ENCODE data around the gene METRN.

DNA sequence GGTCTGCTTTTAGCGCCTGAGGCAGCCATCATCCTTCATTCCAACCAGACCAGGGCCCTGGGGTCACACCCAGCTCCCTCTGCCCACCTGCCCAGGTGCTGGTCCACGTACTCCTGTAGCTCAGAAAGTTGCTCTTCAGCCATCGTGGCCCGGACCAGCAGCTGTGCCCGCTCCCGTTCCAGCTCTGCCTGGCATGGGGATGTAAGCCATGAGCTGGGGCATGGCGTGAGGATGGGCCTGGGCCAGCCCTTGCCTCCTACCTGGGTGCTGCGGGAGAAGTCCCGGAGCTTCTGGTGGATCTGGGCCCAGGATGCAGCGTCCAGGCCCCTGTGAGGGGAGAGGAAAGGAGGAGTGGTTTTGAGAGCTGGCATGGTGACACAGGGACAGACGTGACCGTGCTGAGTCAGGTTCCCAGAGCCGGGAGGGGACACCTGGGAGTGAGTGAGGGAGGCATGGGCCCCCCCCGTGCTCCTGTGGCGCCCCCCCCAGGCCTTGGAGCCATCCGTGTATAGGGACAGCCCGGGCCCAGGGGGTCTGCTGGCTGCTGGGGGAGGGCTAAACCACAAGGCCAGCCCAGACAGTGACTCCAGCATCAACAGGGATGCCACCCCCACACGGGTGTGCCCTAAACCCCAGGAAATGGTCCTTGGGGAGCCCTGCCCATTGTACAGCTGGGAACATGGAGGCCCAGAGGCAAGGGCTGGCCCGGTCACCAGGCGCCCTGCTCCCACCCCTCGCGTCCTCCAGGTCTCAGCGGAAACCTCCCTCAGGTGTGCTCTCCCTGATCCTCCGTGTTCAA, 8.1 kb downstream of the METRN start:
- TF ChIP-seq, protein P1, sequence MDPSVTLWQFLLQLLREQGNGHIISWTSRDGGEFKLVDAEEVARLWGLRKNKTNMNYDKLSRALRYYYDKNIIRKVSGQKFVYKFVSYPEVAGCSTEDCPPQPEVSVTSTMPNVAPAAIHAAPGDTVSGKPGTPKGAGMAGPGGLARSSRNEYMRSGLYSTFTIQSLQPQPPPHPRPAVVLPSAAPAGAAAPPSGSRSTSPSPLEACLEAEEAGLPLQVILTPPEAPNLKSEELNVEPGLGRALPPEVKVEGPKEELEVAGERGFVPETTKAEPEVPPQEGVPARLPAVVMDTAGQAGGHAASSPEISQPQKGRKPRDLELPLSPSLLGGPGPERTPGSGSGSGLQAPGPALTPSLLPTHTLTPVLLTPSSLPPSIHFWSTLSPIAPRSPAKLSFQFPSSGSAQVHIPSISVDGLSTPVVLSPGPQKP (IDR thresholded peaks at IDR 0.05; ENCODE audit: low read depth, low read length): no peak
- TF ChIP-seq, protein P2, sequence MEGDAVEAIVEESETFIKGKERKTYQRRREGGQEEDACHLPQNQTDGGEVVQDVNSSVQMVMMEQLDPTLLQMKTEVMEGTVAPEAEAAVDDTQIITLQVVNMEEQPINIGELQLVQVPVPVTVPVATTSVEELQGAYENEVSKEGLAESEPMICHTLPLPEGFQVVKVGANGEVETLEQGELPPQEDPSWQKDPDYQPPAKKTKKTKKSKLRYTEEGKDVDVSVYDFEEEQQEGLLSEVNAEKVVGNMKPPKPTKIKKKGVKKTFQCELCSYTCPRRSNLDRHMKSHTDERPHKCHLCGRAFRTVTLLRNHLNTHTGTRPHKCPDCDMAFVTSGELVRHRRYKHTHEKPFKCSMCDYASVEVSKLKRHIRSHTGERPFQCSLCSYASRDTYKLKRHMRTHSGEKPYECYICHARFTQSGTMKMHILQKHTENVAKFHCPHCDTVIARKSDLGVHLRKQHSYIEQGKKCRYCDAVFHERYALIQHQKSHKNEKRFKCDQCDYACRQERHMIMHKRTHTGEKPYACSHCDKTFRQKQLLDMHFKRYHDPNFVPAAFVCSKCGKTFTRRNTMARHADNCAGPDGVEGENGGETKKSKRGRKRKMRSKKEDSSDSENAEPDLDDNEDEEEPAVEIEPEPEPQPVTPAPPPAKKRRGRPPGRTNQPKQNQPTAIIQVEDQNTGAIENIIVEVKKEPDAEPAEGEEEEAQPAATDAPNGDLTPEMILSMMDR (IDR thresholded peaks at IDR 0.05): no peak
